Stomach (tissue), 4 donors: ENCODE measurements around the gene MCRIP1.

Source experiments
- POLR2AphosphoS5 ChIP-seq, 3 donors: sonication (generic); formaldehyde crosslinking; IDR thresholded peaks; one replicate each; pipeline ENCODE4 v1.6.1; 2016; ENCODE audit warnings: antibody characterized with exemption in 3 of 3
- TF ChIP-seq, protein P1 (sequence below), 7 experiments: fragments of 450-650 bp in 4 of 7; fragments of 200-600 bp in 3 of 7; sonication (generic) in 3 of 7; IDR thresholded peaks; one replicate each; pipeline ENCODE4 v1.5.1; 2016 to 2019; ENCODE audit warnings: antibody characterized with exemption in 7 of 7, control low read depth in 2 of 7, mild to moderate bottlenecking in 1 of 7

DNA sequence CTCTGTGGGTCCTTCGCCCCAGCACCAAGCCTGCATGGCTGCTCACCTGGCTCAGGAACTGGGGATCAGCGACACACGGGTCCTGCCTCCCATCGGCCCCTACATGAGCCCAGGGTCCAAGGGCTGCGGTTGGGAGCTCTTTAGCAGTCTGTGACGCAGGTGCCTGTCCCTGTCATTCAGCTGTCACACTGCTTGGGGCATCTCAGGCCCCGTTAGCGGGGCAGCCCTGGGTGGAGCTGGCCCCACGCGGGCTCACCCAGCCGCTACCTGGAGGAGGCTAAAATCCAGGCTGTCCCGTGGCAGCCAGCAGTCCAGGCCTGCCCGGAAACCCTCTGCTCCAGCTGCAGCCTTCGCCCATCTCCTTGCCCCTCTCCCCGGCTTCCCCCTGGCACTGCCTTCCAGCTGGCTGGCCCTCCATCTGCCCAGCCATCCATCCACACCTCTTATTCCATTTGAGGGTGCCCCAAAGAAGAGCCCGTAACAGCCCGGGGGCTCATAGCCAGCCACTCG, 25.8 kb downstream of the MCRIP1 start:
- TF ChIP-seq, protein P1, sequence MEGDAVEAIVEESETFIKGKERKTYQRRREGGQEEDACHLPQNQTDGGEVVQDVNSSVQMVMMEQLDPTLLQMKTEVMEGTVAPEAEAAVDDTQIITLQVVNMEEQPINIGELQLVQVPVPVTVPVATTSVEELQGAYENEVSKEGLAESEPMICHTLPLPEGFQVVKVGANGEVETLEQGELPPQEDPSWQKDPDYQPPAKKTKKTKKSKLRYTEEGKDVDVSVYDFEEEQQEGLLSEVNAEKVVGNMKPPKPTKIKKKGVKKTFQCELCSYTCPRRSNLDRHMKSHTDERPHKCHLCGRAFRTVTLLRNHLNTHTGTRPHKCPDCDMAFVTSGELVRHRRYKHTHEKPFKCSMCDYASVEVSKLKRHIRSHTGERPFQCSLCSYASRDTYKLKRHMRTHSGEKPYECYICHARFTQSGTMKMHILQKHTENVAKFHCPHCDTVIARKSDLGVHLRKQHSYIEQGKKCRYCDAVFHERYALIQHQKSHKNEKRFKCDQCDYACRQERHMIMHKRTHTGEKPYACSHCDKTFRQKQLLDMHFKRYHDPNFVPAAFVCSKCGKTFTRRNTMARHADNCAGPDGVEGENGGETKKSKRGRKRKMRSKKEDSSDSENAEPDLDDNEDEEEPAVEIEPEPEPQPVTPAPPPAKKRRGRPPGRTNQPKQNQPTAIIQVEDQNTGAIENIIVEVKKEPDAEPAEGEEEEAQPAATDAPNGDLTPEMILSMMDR (IDR thresholded peaks at IDR 0.05): no peak
- TF ChIP-seq POLR2AphosphoS5 (IDR thresholded peaks at IDR 0.05): no peak
